GM20431 (cell line): ENCODE data around the gene MOB3B.
"Not testable (repeated sequence)": the region's sequence is repeated elsewhere in the genome, so short reads cannot be mapped to it uniquely, and the experiment has no call there.

ENCODE experiments used
- in situ Hi-C: fragments of 300-500 bp; cut with MseI, MboI; formaldehyde crosslinking; loops from one replicate; pipeline ENCODE4 v1.15.0; 2020; ENCODE audit warnings: low sequenced_read_pairs; ENCODE audit not compliant: unreplicated experiment

The MOB3B gene

GRCh38 chr9:27457445-27457844 lies 72.2 kb downstream of the MOB3B start:
- in situ Hi-C loops: no loop called here

GRCh38 chr9:27453860-27454553 lies 75.6 kb downstream of the MOB3B start:
- in situ Hi-C loops: no loop called here

- in situ Hi-C loops: no loop called here
Measured at GRCh38 chr9:27451207-27451797, 78.3 kb downstream of the MOB3B start.

- in situ Hi-C loops: no loop called here
Measured at GRCh38 chr9:27450752-27451151, 78.9 kb downstream of the MOB3B start.

GRCh38 chr9:27448356-27448755 lies 81.3 kb downstream of the MOB3B start:
- in situ Hi-C loops: not testable (repeated sequence)

GRCh38 chr9:27447031-27447683 lies 82.5 kb downstream of the MOB3B start:
- in situ Hi-C loops: no loop called here

GRCh38 chr9:27445688-27446087 lies 83.9 kb downstream of the MOB3B start:
- in situ Hi-C loops: no loop called here

GRCh38 chr9:27445057-27445595 lies 84.5 kb downstream of the MOB3B start:
- in situ Hi-C loops: no loop called here

GRCh38 chr9:27442464-27442863 lies 87.2 kb downstream of the MOB3B start:
- in situ Hi-C loops: no loop called here

- in situ Hi-C loops: no loop called here
Measured at GRCh38 chr9:27441741-27442070, 87.9 kb downstream of the MOB3B start.

- in situ Hi-C loops: no loop called here
Measured at GRCh38 chr9:27440888-27441740, 88.5 kb downstream of the MOB3B start.

GRCh38 chr9:27438522-27438921 lies 91.1 kb downstream of the MOB3B start:
- in situ Hi-C loops: no loop called here

- in situ Hi-C loops: no loop called here
Measured at GRCh38 chr9:27437652-27438373, 91.8 kb downstream of the MOB3B start.

- in situ Hi-C loops: no loop called here
Measured at GRCh38 chr9:27436234-27436633, 93.4 kb downstream of the MOB3B start.

GRCh38 chr9:27433631-27434325 lies 95.8 kb downstream of the MOB3B start:
- in situ Hi-C loops: no loop called here

GRCh38 chr9:27432308-27432707 lies 97.3 kb downstream of the MOB3B start:
- in situ Hi-C loops: no loop called here

- in situ Hi-C loops: no loop called here
Measured at GRCh38 chr9:27431543-27432147, 98.0 kb downstream of the MOB3B start.

- in situ Hi-C loops: no loop called here
Measured at GRCh38 chr9:27430750-27431535, 98.7 kb downstream of the MOB3B start.
